ENCODE measurements around the gene NRSN2.

GRCh38 chr20:305745-306144, 41.2 kb upstream of the NRSN2 start:
- TF ChIP-seq POLR2A (IDR thresholded peaks at IDR 0.05): no peak
- no peak for TF ChIP-seq CTCF (IDR thresholded peaks at IDR 0.05)

Measured in body of pancreas (tissue), 4 donors.